Measurements from ENCODE around the gene HOXD13. TPM values are rescaled to one million over a fixed set of nuclear protein-coding genes. Genes with fewer than 3 reads are reported as not detected.
A peak's percentile ranks its signal among the peaks of the same experiment; 100 is the strongest.

Gene HOXD13
- total RNA-seq, 2 donors from 2014 or later: 0.32 to 0.77 TPM

GRCh38 chr2:176101842-176102241, 9.3 kb downstream of the HOXD13 start:
- no peak overlapping the region for H3K9ac ChIP-seq (ENCODE audit: low read depth in 2 of 2, low read length in 2 of 2)
- H3K4me3 ChIP-seq: no peak overlapping the region
- TF ChIP-seq CTCF (IDR thresholded peaks at IDR 0.05): no peak
- no peaks in the 10 kb centered on the region for H3K36me3 ChIP-seq
- no peak overlapping the region for H3K27ac ChIP-seq
- peaks cover 3% of the 10 kb centered on the region for H3K4me1 ChIP-seq
- no peaks in the 10 kb centered on the region for H3K9me3 ChIP-seq
- H3K27me3 ChIP-seq: peaks cover 93% of the 10 kb centered on the region
- intact Hi-C loops (cut with DNase I): no loop called here
- DNase-seq: no peak

- Histone ChIP-seq H3K9me3 (no peaks in the 10 kb centered on the region), H3K27me3 (peaks cover 93% of the 10 kb centered on the region), H3K4me1 (peaks cover 3% of the 10 kb centered on the region), H3K27ac (no peak overlapping the region), H3K4me3 (no peak overlapping the region), H3K36me3 (no peaks in the 10 kb centered on the region), H3K9ac (ENCODE audit: low read depth in 2 of 2, low read length in 2 of 2) (no peak overlapping the region)
- no peak for TF ChIP-seq CTCF (IDR thresholded peaks at IDR 0.05)
- no peak for DNase-seq
- intact Hi-C loops (cut with DNase I): no loop called here
Measured at GRCh38 chr2:176102309-176102866, 9.9 kb downstream of the HOXD13 start.

GRCh38 chr2:176103194-176103593, 10.7 kb downstream of the HOXD13 start:
- intact Hi-C loops (cut with DNase I): no loop called here
- no peak for TF ChIP-seq CTCF (IDR thresholded peaks at IDR 0.05)
- Histone ChIP-seq H3K27me3 (peaks cover 91% of the 10 kb centered on the region), H3K9me3 (no peaks in the 10 kb centered on the region), H3K4me3 (no peak overlapping the region), H3K9ac (ENCODE audit: low read depth in 2 of 2, low read length in 2 of 2) (no peak overlapping the region), H3K27ac (peak overlapping the region; percentile 63), H3K36me3 (no peaks in the 10 kb centered on the region), H3K4me1 (peaks cover 3% of the 10 kb centered on the region)
- no peak for DNase-seq

- Histone ChIP-seq H3K27ac (peak overlapping the region; percentile 63), H3K4me1 (peaks cover 3% of the 10 kb centered on the region), H3K4me3 (peak overlapping the region; percentile 26), H3K9me3 (no peaks in the 10 kb centered on the region), H3K27me3 (peaks cover 91% of the 10 kb centered on the region), H3K36me3 (no peaks in the 10 kb centered on the region), H3K9ac (ENCODE audit: low read depth in 2 of 2, low read length in 2 of 2) (no peak overlapping the region)
- intact Hi-C loops (cut with DNase I): no loop called here
- no peak for TF ChIP-seq CTCF (IDR thresholded peaks at IDR 0.05)
- DNase-seq: no peak
Measured at GRCh38 chr2:176103742-176104315, 11.3 kb downstream of the HOXD13 start.

- no peak for TF ChIP-seq CTCF (IDR thresholded peaks at IDR 0.05)
- intact Hi-C loops (cut with DNase I): no loop called here
- H3K36me3 ChIP-seq: no peaks in the 10 kb centered on the region
- H3K9me3 ChIP-seq: no peaks in the 10 kb centered on the region
- DNase-seq: no peak
- H3K27ac ChIP-seq: peak overlapping the region; percentile 63
- peak overlapping the region; percentile 26 for H3K4me3 ChIP-seq
- peaks cover 3% of the 10 kb centered on the region for H3K4me1 ChIP-seq
- H3K9ac ChIP-seq (ENCODE audit: low read depth in 2 of 2, low read length in 2 of 2): peak overlapping the region; percentile 55 to 79
- H3K27me3 ChIP-seq: peaks cover 91% of the 10 kb centered on the region
Measured at GRCh38 chr2:176104316-176105077, 12.0 kb downstream of the HOXD13 start.
